Activated CD4-positive, alpha-beta T cell treated with anti-CD3 and anti-CD28 coated beads for 48 hours (primary cell): ENCODE measurements around the gene HRNR.
A peak's percentile ranks its signal among the peaks of the same experiment; 100 is the strongest.
"Not testable (repeated sequence)": the region's sequence is repeated elsewhere in the genome, so short reads cannot be mapped to it uniquely, and the experiment has no call there.

ENCODE experiments used
- DNase-seq: peaks from one replicate; pipeline ENCODE4 v3.0.0-alpha.2; 2020

The HRNR gene

GRCh38 chr1:152224093-152224492 lies at the start of gene HRNR:
Gene HRNR (minus strand): TSS chr1:152224193. CDS start chr1:152223253, 940 bp downstream.
- DNase-seq = no peak

GRCh38 chr1:152256394-152256793 lies 32.4 kb upstream of the HRNR start:
- not testable (repeated sequence) for DNase-seq

GRCh38 chr1:152252157-152252556 lies 28.2 kb upstream of the HRNR start:
- no peak for DNase-seq

- no peak for DNase-seq
Measured at GRCh38 chr1:152251391-152251790, 27.4 kb upstream of the HRNR start.

GRCh38 chr1:152247316-152247715 lies 23.3 kb upstream of the HRNR start:
- DNase-seq = no peak

GRCh38 chr1:152244576-152245273 lies 20.7 kb upstream of the HRNR start:
- DNase-seq = no peak

- no peak for DNase-seq
Measured at GRCh38 chr1:152237093-152237492, 13.1 kb upstream of the HRNR start.

- DNase-seq = no peak
Measured at GRCh38 chr1:152228831-152229230, 4.8 kb upstream of the HRNR start.

- no peak for DNase-seq
Measured at GRCh38 chr1:152227310-152227928, 3.4 kb upstream of the HRNR start.

GRCh38 chr1:152225678-152226077 lies 1.7 kb upstream of the HRNR start:
- DNase-seq = no peak

GRCh38 chr1:152220166-152221163 lies 3.5 kb downstream of the HRNR start:
- no peak for DNase-seq

- DNase-seq = not testable (repeated sequence)
Measured at GRCh38 chr1:152219438-152219837, 4.6 kb downstream of the HRNR start.

GRCh38 chr1:152218762-152219436 lies 5.1 kb downstream of the HRNR start:
- no peak for DNase-seq

- not testable (repeated sequence) for DNase-seq
Measured at GRCh38 chr1:152215604-152216003, 8.4 kb downstream of the HRNR start.

GRCh38 chr1:152214911-152215310 lies 9.1 kb downstream of the HRNR start:
- not testable (repeated sequence) for DNase-seq

- no peak for DNase-seq
Measured at GRCh38 chr1:152198982-152199381, 25.0 kb downstream of the HRNR start.

- no peak for DNase-seq
Measured at GRCh38 chr1:152197361-152197941, 26.5 kb downstream of the HRNR start.

GRCh38 chr1:152191711-152192110 lies 32.3 kb downstream of the HRNR start:
- DNase-seq = no peak

GRCh38 chr1:152191260-152191659 lies 32.7 kb downstream of the HRNR start:
- no peak for DNase-seq

- DNase-seq = no peak
Measured at GRCh38 chr1:152190589-152190988, 33.4 kb downstream of the HRNR start.

GRCh38 chr1:152189657-152190442 lies 34.1 kb downstream of the HRNR start:
- peak; percentile 83 for DNase-seq
